GM23338 (cell line): ENCODE results near the gene TOX2.

Experiments used
- CREB1 ChIP-seq: fragments of 250-450 bp; sonication (Bioruptor Pico); IDR thresholded peaks from 2 replicates; pipeline ENCODE4 v1.5.0; 2020; ENCODE audit warnings: low read depth, mild to moderate bottlenecking, moderate library complexity
- CTCF ChIP-seq, 2 experiments: fragments of 200-600 bp in 1 of 2; sonication (generic) in 1 of 2; conservative IDR thresholded peaks; 2 replicates each; pipeline versions ENCODE4 v1.5.1 to v1.6.1; 2016 to 2017; ENCODE audit warnings: antibody characterized with exemption in 2 of 2, low read depth in 2 of 2, mild to moderate bottlenecking in 2 of 2, moderate library complexity in 1 of 2
- EZH2 ChIP-seq: fragments of 200-600 bp; sonication (generic); IDR thresholded peaks from one replicate; pipeline ENCODE4 v1.8.0; 2017; ENCODE audit warnings: antibody characterized with exemption, mild to moderate bottlenecking, low read depth; ENCODE audit not compliant: unreplicated experiment
- EZH2phosphoT487 ChIP-seq: fragments of 200-600 bp; sonication (generic); IDR thresholded peaks from one replicate; pipeline ENCODE4 v1.8.1; 2018; ENCODE audit warnings: antibody characterized with exemption; ENCODE audit not compliant: unreplicated experiment
- JUNB ChIP-seq: IDR thresholded peaks from one replicate; pipeline ENCODE4 v1.6.1; 2016; ENCODE audit warnings: antibody characterized with exemption; ENCODE audit not compliant: unreplicated experiment
- NANOG ChIP-seq: IDR thresholded peaks from 2 replicates; pipeline ENCODE4 v1.6.1; 2016; ENCODE audit warnings: antibody characterized with exemption, borderline replicate concordance
- POLR2AphosphoS5 ChIP-seq: IDR thresholded peaks from 2 replicates; pipeline ENCODE4 v1.6.1; 2016; ENCODE audit warnings: antibody characterized with exemption, low read depth
- STAT1 ChIP-seq: IDR thresholded peaks from one replicate; pipeline ENCODE4 v1.6.1; 2016; ENCODE audit warnings: antibody characterized with exemption; ENCODE audit not compliant: unreplicated experiment
- ZNF114 ChIP-seq: fragments of 250-450 bp; sonication (Bioruptor Pico); IDR thresholded peaks from 2 replicates; pipeline ENCODE4 v1.5.0; 2020; ENCODE audit warnings: mild to moderate bottlenecking, moderate library complexity
- ZNF331 ChIP-seq: fragments of 250-450 bp; sonication (Bioruptor Pico); IDR thresholded peaks from 2 replicates; pipeline ENCODE4 v1.5.0; 2020; ENCODE audit warnings: low read depth, mild to moderate bottlenecking, moderate library complexity
- TF ChIP-seq, protein P1 (sequence below): IDR thresholded peaks from one replicate; pipeline ENCODE4 v1.6.1; 2018; ENCODE audit warnings: antibody characterized with exemption; ENCODE audit not compliant: unreplicated experiment
- TF ChIP-seq, protein P2 (sequence below): IDR thresholded peaks from 2 replicates; pipeline ENCODE4 v1.6.1; 2016; ENCODE audit warnings: antibody characterized with exemption
- TF ChIP-seq, protein P3 (sequence below): fragments of 250-450 bp; sonication (Bioruptor Pico); IDR thresholded peaks from 2 replicates; pipeline ENCODE4 v1.5.0; 2020; ENCODE audit warnings: mild to moderate bottlenecking, moderate library complexity

GRCh38 chr20:43911066-43911465 is 3.6 kb upstream of the TOX2 start:
- TF ChIP-seq POLR2AphosphoS5 (no peak), CTCF (conservative IDR thresholded peaks at IDR 0.05; ENCODE audit: low read depth in 2 of 2) (peak; percentile 12 to 37; a peak in 2 of 4 replicates), STAT1 (no peak), ZNF114 (no peak), EZH2 (no peak), CREB1 (no peak), EZH2phosphoT487 (no peak), JUNB (no peak), NANOG (no peak), ZNF331 (CRISPR knock-in tag) (no peak)
- TF ChIP-seq, protein P1, sequence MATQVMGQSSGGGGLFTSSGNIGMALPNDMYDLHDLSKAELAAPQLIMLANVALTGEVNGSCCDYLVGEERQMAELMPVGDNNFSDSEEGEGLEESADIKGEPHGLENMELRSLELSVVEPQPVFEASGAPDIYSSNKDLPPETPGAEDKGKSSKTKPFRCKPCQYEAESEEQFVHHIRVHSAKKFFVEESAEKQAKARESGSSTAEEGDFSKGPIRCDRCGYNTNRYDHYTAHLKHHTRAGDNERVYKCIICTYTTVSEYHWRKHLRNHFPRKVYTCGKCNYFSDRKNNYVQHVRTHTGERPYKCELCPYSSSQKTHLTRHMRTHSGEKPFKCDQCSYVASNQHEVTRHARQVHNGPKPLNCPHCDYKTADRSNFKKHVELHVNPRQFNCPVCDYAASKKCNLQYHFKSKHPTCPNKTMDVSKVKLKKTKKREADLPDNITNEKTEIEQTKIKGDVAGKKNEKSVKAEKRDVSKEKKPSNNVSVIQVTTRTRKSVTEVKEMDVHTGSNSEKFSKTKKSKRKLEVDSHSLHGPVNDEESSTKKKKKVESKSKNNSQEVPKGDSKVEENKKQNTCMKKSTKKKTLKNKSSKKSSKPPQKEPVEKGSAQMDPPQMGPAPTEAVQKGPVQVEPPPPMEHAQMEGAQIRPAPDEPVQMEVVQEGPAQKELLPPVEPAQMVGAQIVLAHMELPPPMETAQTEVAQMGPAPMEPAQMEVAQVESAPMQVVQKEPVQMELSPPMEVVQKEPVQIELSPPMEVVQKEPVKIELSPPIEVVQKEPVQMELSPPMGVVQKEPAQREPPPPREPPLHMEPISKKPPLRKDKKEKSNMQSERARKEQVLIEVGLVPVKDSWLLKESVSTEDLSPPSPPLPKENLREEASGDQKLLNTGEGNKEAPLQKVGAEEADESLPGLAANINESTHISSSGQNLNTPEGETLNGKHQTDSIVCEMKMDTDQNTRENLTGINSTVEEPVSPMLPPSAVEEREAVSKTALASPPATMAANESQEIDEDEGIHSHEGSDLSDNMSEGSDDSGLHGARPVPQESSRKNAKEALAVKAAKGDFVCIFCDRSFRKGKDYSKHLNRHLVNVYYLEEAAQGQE, result no peak
- TF ChIP-seq, protein P2, sequence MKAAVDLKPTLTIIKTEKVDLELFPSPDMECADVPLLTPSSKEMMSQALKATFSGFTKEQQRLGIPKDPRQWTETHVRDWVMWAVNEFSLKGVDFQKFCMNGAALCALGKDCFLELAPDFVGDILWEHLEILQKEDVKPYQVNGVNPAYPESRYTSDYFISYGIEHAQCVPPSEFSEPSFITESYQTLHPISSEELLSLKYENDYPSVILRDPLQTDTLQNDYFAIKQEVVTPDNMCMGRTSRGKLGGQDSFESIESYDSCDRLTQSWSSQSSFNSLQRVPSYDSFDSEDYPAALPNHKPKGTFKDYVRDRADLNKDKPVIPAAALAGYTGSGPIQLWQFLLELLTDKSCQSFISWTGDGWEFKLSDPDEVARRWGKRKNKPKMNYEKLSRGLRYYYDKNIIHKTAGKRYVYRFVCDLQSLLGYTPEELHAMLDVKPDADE, result no peak
- TF ChIP-seq, protein P3, sequence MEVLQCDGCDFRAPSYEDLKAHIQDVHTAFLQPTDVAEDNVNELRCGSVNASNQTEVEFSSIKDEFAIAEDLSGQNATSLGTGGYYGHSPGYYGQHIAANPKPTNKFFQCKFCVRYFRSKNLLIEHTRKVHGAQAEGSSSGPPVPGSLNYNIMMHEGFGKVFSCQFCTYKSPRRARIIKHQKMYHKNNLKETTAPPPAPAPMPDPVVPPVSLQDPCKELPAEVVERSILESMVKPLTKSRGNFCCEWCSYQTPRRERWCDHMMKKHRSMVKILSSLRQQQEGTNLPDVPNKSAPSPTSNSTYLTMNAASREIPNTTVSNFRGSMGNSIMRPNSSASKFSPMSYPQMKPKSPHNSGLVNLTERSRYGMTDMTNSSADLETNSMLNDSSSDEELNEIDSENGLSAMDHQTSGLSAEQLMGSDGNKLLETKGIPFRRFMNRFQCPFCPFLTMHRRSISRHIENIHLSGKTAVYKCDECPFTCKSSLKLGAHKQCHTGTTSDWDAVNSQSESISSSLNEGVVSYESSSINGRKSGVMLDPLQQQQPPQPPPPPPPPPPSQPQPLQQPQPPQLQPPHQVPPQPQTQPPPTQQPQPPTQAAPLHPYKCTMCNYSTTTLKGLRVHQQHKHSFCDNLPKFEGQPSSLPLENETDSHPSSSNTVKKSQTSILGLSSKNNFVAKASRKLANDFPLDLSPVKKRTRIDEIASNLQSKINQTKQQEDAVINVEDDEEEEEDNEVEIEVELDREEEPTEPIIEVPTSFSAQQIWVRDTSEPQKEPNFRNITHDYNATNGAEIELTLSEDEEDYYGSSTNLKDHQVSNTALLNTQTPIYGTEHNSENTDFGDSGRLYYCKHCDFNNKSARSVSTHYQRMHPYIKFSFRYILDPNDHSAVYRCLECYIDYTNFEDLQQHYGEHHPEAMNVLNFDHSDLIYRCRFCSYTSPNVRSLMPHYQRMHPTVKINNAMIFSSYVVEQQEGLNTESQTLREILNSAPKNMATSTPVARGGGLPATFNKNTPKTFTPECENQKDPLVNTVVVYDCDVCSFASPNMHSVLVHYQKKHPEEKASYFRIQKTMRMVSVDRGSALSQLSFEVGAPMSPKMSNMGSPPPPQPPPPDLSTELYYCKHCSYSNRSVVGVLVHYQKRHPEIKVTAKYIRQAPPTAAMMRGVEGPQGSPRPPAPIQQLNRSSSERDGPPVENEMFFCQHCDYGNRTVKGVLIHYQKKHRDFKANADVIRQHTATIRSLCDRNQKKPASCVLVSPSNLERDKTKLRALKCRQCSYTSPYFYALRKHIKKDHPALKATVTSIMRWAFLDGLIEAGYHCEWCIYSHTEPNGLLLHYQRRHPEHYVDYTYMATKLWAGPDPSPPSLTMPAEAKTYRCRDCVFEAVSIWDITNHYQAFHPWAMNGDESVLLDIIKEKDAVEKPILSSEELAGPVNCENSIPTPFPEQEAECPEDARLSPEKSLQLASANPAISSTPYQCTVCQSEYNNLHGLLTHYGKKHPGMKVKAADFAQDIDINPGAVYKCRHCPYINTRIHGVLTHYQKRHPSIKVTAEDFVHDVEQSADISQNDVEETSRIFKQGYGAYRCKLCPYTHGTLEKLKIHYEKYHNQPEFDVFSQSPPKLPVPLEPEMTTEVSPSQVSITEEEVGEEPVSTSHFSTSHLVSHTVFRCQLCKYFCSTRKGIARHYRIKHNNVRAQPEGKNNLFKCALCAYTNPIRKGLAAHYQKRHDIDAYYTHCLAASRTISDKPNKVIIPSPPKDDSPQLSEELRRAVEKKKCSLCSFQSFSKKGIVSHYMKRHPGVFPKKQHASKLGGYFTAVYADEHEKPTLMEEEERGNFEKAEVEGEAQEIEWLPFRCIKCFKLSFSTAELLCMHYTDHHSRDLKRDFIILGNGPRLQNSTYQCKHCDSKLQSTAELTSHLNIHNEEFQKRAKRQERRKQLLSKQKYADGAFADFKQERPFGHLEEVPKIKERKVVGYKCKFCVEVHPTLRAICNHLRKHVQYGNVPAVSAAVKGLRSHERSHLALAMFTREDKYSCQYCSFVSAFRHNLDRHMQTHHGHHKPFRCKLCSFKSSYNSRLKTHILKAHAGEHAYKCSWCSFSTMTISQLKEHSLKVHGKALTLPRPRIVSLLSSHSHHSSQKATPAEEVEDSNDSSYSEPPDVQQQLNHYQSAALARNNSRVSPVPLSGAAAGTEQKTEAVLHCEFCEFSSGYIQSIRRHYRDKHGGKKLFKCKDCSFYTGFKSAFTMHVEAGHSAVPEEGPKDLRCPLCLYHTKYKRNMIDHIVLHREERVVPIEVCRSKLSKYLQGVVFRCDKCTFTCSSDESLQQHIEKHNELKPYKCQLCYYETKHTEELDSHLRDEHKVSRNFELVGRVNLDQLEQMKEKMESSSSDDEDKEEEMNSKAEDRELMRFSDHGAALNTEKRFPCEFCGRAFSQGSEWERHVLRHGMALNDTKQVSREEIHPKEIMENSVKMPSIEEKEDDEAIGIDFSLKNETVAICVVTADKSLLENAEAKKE (CRISPR knock-in tag), result no peak
